GM21576 (cell line): ENCODE data around the gene HECW1.

ENCODE experiments used
- ATAC-seq: cut with Tn5 transposase; IDR thresholded peaks from one replicate; pipeline ENCODE4 v1.9.1; 2021; ENCODE audit warnings: mild to moderate bottlenecking, moderate library complexity; ENCODE audit not compliant: unreplicated experiment

The HECW1 gene

DNA sequence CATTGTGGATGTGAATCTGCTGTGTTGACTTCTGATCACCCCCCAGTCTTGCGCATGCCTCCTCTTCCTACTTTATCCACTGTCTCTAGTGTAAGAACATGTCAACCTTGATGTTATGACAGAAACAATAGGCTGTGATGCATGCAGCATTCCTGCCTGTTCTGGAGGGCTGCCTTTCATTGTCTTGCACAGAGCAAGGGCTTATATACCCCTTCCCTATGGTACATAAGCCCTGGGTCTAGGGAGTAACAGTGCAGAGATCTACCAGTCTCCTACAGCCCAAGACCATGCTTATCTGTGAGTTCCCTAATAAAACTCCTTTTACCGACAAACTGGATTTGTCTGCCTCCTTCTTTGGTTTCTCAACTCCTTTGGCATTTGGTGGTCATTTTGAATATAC, 293.5 kb downstream of the HECW1 start:
- ATAC-seq: no peak

DNA sequence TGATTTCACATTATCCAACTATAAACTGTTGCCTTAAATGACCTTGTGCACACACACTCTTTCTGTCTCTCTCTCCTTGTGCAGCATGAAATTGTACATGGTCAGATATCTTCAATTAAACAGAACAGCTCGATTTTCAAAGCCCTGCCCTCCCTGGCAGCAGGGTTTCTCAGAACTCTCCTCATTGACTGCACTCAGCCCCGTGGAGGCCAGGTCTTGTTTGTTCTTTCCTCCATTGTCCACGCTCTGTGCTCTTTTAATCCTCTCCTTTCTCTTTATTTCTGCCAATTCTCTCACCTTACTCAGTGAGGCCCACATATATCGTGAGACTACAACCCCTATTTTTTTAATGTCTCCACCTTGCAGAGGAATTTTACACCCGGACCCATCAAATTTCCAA, 294.5 kb downstream of the HECW1 start:
- ATAC-seq: no peak

DNA sequence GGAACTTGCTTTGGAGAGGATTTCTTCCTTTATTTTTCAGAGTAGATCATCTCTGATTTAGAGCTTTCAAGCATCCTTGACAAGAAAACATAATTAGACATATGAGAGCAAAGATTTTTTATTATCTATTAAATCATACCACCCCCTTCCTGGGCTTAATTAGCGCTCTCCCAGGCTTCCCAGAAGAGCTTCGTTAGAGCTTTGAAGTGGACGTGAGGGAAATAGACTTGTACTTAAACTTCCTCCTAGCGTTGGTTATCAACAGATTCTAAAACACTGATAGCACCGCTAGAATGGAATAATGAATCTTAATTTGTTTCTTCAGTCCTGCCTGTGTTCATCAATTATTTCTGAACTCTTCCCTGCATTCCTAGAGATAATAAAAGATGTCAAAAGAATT, 296.5 kb downstream of the HECW1 start:
- ATAC-seq: no peak

DNA sequence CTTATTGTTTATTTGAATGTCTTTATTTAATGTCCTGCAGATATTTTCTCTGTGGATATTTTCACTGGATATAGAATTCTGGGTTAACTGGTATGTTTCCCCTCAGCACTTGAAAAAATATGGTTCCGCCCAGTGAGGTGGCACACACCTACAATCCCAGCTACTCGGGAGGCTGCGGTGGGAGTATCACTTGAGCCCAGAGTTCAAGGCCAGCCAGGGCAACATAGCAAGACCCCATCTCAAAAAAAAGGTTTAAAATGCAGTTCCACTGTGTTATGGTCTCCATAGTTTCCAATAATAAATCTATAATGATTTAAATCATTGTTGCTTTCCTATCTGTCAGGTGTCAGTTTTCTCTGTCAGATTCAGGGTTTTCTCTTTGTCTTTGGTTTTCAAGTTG, 305.0 kb downstream of the HECW1 start:
- no peak for ATAC-seq

DNA sequence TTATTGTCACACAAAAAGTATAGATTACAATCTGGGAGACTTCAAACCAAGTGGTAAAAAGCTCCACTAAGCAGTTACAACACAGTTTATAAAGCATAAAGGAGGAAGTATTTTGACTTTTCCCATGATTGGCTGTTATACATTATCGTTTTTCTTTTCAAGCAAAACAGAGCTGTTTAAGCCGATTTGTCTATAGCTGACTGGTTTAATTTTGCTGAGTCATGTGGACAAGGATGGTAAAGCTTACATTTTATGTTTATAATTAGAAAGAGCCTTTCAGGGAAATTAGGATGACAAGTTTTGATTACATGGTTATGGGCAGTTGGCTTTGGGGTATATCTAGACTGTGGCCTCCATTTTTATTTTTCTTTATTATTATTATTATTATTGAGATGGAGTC, 318.0 kb downstream of the HECW1 start:
- no peak for ATAC-seq

DNA sequence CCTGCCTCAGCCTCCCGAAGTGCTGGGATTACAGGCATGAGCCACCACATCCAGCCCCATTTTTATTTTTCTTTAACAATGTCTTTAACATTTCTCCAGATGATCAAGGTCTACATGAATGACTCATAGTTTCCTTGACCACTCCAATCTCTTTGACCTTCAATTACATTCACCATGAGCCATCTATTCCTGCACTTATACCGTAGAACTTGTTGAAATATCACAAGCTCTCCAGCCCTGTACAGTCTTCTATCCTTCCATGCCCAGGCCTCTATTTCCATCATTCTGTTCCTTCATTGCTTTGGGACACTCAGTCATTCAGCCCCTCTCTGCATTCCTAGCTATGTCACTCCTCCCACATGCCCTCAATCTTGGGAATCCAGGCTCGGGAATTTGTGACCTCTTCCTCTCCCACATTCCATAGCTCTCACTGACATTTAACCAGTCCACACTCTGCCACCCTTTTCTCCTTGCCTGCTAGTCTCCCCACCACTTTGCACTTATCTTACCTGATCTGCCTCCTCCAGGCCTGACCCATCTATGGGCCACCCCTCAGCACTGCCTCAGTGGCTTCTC, 318.7 kb downstream of the HECW1 start:
- ATAC-seq: no peak

DNA sequence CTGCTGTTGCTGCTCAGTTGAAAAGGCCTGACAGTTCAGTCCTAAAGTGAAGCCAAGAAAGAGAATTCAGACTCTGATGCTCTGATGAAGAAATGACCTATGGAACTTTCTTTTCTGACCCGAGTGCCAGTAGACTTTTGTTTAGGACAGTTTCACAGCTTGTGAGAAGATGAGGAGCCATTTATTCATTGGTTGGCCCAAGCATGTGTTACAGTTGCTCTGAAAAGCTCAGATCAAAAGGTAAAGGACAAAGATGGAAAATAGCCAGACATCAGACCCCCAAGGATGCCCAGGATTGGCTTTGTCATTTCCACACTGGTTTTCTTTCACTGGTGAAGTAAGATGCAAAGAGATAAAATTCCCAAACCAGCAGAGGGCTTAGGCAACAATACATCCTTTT, 321.2 kb downstream of the HECW1 start:
- no peak for ATAC-seq

DNA sequence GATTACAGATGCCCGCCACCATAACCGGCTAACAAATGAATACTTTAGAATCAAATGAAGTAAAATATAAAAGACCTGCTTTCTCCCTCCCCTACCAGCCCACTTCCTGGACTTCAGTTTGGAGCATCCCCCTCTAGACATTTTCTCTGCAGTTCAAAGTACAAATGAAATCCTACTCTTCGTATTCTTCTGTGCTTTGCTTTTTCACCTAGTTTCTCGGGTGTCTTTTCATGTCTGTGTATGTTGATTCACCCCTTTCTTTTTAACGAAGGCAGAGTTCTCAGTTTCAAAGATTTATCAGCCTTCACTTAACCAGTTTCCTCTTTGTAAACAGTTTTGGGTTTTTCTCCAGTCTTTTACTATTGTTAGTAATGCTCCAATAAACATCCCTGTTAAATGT, 324.6 kb downstream of the HECW1 start:
- ATAC-seq: no peak

DNA sequence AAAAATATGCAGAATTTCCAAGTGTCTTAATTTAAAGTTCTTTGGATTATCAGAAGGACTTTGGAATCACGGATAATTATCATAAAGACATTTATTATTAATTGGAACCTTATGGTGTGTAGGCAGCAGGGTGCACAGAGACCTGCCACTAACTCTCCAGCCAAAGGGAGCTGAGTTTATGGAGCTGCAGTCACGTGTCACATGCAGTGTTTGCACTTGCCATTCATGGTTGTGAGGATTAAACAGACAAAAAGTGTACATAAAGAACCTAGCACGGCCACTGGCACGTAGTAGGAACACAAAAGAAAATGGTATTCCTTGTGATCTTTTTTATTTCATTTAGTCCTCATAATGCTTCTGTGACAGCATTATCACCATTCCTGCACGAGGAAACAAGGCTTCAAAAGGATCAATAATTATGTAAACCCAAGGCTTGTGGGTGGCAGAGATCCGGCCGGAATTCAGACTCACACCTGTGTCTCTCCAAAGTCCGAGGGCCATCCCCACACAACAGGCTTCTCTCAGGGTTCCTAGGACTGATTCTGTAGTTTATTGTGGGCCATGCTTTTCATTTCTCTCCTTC, 326.5 kb downstream of the HECW1 start:
- ATAC-seq: no peak

DNA sequence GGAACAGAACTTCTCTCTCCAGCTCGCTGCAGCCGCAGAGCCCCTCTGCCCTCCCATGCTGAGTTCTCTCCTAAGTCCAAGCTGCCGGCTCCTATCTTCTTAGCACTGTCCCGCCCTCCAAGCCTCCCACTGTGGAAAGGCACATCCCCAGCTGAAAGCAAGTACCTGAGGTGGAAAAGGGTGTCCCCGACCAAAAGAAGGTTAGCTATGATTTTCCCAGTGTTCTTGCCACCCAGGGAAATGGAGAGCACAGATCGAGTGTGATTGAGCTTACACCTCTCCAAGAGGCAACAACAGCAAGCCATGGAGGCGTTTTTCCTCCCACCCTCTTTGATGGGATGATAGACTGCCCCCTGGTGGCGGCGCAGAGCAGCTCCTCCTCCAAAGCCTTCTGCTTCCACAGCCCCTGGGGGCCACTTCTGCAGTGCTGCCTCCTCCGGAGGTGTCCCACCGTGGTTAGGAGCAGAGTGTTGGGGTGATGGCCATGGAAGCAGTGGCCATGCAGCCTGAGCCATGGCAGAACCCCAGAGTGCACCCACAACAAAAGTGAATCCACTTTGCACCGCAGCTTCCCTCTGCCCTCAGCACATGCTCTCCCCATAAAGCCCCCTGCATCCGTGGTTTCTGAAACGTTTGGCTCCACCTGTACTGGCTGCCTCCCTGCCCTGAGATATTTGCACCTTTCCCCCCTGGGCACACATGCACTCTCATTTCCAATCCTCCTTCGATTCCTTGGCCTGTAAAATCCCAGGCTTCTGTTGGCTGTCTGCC, 327.4 kb downstream of the HECW1 start:
- peak; percentile 53 for ATAC-seq

DNA sequence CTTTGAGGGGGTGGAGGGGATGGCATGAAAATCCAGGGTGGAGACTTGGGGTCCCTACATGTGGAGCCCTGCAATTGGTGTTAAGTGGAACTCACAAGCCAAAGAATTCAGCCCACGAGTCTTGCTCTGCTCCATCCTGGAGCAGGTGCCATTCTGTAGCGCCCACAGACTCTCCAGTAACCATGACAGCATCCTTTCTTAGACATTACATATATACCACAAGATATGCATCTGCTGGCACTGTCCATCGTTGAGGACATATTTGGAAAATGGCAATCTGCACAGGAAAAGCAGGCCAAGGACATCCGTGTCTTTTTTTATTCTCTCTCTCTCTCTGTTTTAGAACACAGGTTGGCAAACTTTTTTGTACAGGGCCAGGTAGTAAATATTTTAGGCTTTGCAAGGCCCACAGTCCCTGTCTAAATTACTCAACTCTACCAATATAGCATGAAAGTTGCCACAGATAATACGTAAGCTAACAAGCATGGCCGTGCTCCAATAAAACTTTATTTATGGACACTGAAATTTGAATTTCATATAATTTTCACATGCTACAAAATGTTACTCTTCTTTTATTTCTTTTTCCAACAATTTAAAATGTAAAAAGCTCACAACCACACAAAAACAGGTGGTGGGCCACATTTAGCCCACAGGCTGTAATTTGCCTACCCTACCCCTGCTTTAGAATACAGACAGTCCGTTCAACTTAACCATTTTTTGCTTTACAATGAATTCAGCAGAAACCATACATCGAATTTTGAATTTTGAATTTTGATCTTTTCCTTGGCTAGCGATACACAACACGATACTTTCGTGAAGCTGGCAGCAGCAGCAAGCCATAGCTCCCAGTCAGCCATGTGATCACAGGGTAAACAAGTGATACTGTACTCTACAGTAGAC, 329.0 kb downstream of the HECW1 start:
- ATAC-seq: no peak

DNA sequence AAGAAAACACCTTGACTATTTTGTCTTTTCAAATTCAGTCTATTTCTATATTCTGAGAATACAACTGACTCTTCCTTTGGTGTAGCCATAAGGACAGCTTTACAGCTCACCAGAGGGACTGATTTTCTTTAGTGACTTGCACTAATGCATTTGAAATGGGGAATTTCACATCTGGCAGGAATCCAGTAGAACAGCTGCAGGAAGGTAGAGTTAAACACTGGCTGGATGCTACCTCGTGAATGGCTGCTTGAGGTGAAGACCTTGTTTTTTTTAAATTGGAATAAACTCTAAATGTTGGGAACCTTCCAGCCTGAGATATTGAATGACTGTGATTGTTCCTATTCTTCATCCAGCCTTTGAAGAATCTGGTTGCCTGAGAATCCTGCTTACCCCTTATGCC, 330.9 kb downstream of the HECW1 start:
- no peak for ATAC-seq

DNA sequence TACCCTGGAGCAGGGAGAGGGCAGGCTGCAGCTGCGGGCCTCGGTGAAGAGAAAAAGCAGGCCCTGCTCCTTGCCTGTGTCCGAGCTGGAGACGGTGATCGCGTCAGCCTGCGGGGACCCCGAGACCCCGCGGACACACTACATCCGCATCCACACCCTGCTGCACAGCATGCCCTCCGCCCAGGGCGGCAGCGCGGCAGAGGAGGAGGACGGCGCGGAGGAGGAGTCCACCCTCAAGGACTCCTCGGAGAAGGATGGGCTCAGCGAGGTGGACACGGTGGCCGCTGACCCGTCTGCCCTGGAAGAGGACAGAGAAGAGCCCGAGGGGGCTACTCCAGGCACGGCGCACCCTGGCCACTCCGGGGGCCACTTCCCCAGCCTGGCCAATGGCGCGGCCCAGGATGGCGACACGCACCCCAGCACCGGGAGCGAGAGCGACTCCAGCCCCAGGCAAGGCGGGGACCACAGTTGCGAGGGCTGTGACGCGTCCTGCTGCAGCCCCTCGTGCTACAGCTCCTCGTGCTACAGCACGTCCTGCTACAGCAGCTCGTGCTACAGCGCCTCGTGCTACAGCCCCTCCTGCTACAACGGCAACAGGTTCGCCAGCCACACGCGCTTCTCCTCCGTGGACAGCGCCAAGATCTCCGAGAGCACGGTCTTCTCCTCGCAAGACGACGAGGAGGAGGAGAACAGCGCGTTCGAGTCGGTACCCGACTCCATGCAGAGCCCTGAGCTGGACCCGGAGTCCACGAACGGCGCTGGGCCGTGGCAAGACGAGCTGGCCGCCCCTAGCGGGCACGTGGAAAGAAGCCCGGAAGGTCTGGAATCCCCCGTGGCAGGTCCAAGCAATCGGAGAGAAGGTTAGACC, 332.5 kb downstream of the HECW1 start:
- ATAC-seq: no peak

DNA sequence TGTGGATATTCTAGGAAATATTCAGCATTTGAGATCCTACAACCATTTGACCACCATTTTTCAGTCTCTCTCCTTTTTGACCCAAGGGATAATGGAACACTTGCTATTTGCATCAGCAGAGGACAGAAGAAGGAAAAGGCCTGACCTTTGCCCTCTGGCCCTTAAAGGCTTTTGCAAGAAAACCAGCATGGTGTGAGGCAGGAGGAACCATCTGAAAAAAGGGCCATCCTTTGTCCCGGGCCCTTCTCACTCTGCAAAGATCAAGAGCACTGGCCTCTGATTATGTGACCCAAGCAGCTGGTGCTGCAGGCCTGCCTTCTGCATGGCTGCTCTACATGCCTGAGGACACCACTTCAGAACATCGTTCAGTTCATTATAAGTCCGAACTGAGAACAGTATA, 337.1 kb downstream of the HECW1 start:
- no peak for ATAC-seq

DNA sequence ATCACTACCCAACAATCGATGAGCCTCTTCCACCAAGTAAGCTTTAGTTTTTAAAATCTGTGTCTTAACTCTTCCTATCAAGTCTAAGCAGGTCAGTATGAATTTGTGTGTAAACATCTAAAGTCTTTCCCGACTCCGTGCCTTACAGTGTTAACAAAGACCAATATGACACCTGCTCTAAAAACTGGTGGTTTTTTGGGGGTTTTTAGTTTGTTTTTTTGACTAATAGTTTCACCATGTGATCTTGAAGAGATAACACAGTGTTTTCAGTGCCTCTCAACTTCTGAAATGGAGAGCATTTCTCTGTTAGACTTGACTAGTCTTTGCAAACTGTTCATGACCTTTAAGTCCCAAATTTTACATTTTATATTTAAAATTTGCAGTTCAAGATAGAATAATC, 338.4 kb downstream of the HECW1 start:
- no peak for ATAC-seq

DNA sequence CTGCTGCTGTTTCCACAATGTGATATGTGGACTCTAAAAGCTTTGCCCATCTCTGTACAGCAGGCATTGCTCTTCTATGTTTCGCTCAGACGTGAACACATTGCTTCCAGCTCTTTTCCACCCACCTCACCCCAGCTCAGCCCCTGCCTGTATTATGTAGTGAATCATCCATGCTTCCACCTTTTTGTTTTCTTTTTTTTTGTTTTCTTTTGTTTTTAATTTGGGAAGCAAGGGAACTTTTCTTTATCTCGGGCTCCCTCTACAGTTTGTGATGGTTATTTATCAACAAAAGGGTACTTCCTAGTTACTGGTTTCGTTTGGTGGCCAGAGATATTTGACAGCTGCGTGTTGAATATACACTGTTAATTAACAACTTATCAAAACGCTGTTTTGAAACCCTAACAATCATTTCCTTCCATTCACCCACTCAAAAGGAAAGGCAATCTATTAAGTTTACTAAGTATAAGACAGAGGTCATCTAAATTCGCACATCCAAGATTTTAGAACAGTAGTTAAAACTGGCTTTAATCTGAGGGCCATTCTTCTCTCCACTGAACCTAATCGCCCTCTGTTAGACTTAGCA, 342.6 kb downstream of the HECW1 start:
- ATAC-seq: peak; percentile 71

DNA sequence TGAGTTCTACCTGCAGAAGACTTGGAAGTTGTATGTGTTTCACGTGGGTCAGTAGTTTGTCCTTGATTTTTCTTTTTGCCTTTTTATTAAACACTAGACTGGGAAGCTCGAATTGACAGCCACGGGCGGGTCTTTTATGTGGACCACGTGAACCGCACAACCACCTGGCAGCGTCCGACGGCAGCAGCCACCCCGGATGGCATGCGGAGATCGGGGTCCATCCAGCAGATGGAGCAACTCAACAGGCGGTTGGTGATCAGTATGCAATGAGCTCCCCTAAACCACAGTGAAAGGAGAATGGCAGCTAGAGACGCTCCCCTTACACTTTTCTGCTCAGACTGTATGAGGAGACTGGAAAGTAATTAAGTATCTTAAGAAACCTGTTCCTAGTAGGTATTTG, 343.8 kb downstream of the HECW1 start:
- ATAC-seq: no peak

DNA sequence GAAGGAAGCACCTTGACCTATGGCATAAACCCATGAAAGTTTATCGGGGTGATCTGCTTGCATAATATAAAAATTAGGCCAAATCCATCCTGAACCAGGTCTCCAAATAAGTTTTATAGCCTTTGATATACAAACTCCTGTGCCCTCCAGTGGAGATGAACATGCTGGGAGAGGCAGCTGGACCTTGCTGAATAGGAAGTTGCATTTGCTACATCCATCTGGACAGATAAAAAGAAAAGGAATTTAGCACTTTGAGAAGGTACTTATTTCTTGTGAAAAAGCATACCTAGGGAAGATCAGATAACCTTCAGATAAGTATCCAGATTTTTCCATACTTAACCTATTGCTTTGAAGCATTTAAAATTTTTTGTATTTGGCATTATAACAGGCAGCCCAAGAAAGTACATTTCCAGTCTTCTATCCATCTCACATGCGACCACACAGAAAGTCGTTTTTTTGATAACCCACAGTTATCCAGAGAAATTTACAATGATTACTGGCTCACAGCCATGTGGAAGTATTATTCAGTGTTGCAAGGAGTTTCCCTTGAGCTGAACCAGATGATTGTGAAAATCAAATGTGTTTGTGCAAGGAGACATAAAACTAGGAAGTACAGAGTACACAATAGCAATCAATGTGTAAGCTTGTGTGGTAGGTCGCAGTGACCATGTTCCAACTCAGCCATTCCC, 346.0 kb downstream of the HECW1 start:
- no peak for ATAC-seq

DNA sequence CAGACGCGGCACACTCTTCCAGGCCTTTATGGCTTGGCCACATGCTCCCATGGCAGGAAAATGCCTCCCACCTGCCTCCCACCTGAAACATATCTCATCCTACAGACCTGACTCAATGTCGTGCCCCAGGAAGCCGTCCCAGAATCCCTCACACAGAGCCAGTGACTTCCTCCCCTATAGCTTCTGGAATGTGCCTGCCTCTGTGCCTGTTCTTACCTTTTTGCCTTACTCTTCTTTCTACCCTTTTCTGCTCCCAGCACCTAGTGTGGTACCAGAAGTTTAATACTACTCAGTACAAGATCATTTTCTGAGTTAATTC, 346.5 kb downstream of the HECW1 start:
- no peak for ATAC-seq
